ENCODE measurements around the gene TEKT3. TPM values are rescaled to one million over a fixed set of nuclear protein-coding genes. Genes with fewer than 3 reads are reported as not detected.

TEKT3 gene
- polyA plus RNA-seq, 3 donors: not detected

DNA sequence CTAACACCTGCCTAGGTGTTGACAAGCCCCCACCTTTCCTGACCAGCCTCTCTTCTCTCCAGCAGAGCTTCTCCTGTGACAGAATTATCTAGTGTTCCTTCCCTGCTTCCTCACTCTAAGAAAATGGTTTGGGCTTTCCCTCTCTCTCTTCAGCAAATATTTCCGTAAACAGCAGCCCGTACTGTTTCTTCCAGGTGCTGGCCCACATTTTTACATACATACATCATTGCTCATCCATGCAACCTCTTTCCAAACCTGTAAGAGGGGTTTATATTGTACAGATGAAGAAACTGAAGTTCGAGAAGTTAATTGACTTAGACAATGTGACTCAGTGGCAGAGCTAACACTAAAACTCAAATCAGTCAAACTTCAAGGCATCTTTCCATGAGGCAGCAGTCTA is 569 bp upstream of the TEKT3 start:
- peak overlapping the region in 1 of 3 experiments; percentile 38 for H3K4me3 ChIP-seq (replicated peaks in 1 of 3; ENCODE audit: low read depth in 2 of 3, low read length in 3 of 3)
- intact Hi-C loops (cut with micrococcal nuclease): no loop called here
- H3K79me2 ChIP-seq (ENCODE audit: insufficient read depth, low read length): no peaks in the 10 kb centered on the region
- H3K4me1 ChIP-seq (ENCODE audit: control insufficient read depth in 1 of 2, insufficient read depth in 2 of 2, low read length in 2 of 2): peaks cover 8 to 10% of the 10 kb centered on the region in 2 donors
- no peak overlapping the region for H3K27ac ChIP-seq (ENCODE audit: low read depth in 1 of 2, low read length in 2 of 2)
- Mint-ChIP-seq H3K36me3 (peaks cover 0 to 4% of the 10 kb centered on the region in 2 donors), H3K4me3 (peak overlapping the region in 1 of 2 donors; percentile 91), H3K27ac (no peak overlapping the region), H3K4me1 (peaks cover 11% of the 10 kb centered on the region), H3K27me3 (ENCODE audit: low read depth in 3 of 3) (peaks cover 58 to 76% (median 63%) of the 10 kb centered on the region in 3 donors), H3K9me3 (peaks cover 0 to 16% (median 7%) of the 10 kb centered on the region in 7 donors)
- H3K9ac ChIP-seq (ENCODE audit: insufficient read depth, low read length, poor library complexity, severe bottlenecking): no peak overlapping the region
- no peaks in the 10 kb centered on the region for H4K20me1 ChIP-seq (ENCODE audit: insufficient read depth, low read length)
- H3K36me3 ChIP-seq (replicated peaks in 1 of 2; ENCODE audit: control insufficient read depth in 1 of 2, insufficient read depth in 2 of 2, low read length in 2 of 2): no peaks in the 10 kb centered on the region
- no CpG with 5 or more reads among the region's 3 CpGs for WGBS (ENCODE audit: insufficient coverage)
- H2AFZ ChIP-seq (ENCODE audit: insufficient read depth, low read depth, low read length, poor library complexity, severe bottlenecking): no peak overlapping the region
- H3K4me2 ChIP-seq (replicated peaks; ENCODE audit: extremely low read depth, low read length, poor library complexity, severe bottlenecking): no peak overlapping the region
- no peak for DNase-seq
- TF ChIP-seq CTCF (IDR thresholded peaks at IDR 0.05): no peak
- peaks cover 4 to 19% of the 10 kb centered on the region in 2 donors for H3K9me3 ChIP-seq (replicated peaks in 1 of 2; ENCODE audit: control insufficient read depth in 1 of 2, insufficient read depth in 1 of 2, low read length in 2 of 2)
- peaks cover 59 to 67% of the 10 kb centered on the region in 2 donors for H3K27me3 ChIP-seq (ENCODE audit: control insufficient read depth in 2 of 2, insufficient read depth in 2 of 2, low read length in 2 of 2)

- H2AFZ ChIP-seq (ENCODE audit: insufficient read depth, low read depth, low read length, poor library complexity, severe bottlenecking): peak overlapping the region; percentile 62
- H3K4me2 ChIP-seq (replicated peaks; ENCODE audit: extremely low read depth, low read length, poor library complexity, severe bottlenecking): peak overlapping the region; percentile 31
- peak overlapping the region in 1 of 3 experiments; percentile 38 for H3K4me3 ChIP-seq (replicated peaks in 1 of 3; ENCODE audit: low read depth in 2 of 3, low read length in 3 of 3)
- peaks cover 0 to 4% of the 10 kb centered on the region in 2 donors for H3K36me3 Mint-ChIP-seq
- peaks cover 58 to 70% (median 58%) of the 10 kb centered on the region in 3 donors for H3K27me3 Mint-ChIP-seq (ENCODE audit: low read depth in 3 of 3)
- no peaks in the 10 kb centered on the region for H3K36me3 ChIP-seq (replicated peaks in 1 of 2; ENCODE audit: control insufficient read depth in 1 of 2, insufficient read depth in 2 of 2, low read length in 2 of 2)
- intact Hi-C loops (cut with micrococcal nuclease): no loop called here
- H3K9me3 ChIP-seq (replicated peaks in 1 of 2; ENCODE audit: control insufficient read depth in 1 of 2, insufficient read depth in 1 of 2, low read length in 2 of 2): peaks cover 4 to 19% of the 10 kb centered on the region in 2 donors
- H3K4me3 Mint-ChIP-seq: peak overlapping the region; percentile 51 to 91
- H3K27me3 ChIP-seq (ENCODE audit: control insufficient read depth in 2 of 2, insufficient read depth in 2 of 2, low read length in 2 of 2): peaks cover 61 to 63% of the 10 kb centered on the region in 2 donors
- peaks cover 8 to 10% of the 10 kb centered on the region in 2 donors for H3K4me1 ChIP-seq (ENCODE audit: control insufficient read depth in 1 of 2, insufficient read depth in 2 of 2, low read length in 2 of 2)
- peak overlapping the region; percentile 21 for H3K9ac ChIP-seq (ENCODE audit: insufficient read depth, low read length, poor library complexity, severe bottlenecking)
- WGBS (ENCODE audit: insufficient coverage): 11% methylated on average over 17 of the region's 19 CpGs
- H3K4me1 Mint-ChIP-seq: peaks cover 11% of the 10 kb centered on the region
- H4K20me1 ChIP-seq (ENCODE audit: insufficient read depth, low read length): no peaks in the 10 kb centered on the region
- TF ChIP-seq CTCF (IDR thresholded peaks at IDR 0.05): no peak
- no peak for DNase-seq
- H3K27ac ChIP-seq (ENCODE audit: low read depth in 1 of 2, low read length in 2 of 2): no peak overlapping the region
- H3K27ac Mint-ChIP-seq: peak overlapping the region in 1 of 7 donors; percentile 32
- H3K9me3 Mint-ChIP-seq: peaks cover 1 to 17% (median 10%) of the 10 kb centered on the region in 7 donors
- no peaks in the 10 kb centered on the region for H3K79me2 ChIP-seq (ENCODE audit: insufficient read depth, low read length)
Observed at GRCh38 chr17:15340966-15341365, 431 bp downstream of the TEKT3 start.

Data from CD14-positive monocyte (primary cell).